IPS-NIHi7 (cell line): Measurements from ENCODE around the gene ITPR1.
A peak's percentile ranks its signal among the peaks of the same experiment; 100 is the strongest.

Experiments used
- DNase-seq: peaks from one replicate; pipeline ENCODE4 v3.0.0; 2012; ENCODE audit warnings: mixed read lengths; ENCODE audit errors: extremely low spot score

The ITPR1 gene

GRCh38 chr3:4718179-4718736, 225.1 kb downstream of the ITPR1 start:
- no peak for DNase-seq

DNA sequence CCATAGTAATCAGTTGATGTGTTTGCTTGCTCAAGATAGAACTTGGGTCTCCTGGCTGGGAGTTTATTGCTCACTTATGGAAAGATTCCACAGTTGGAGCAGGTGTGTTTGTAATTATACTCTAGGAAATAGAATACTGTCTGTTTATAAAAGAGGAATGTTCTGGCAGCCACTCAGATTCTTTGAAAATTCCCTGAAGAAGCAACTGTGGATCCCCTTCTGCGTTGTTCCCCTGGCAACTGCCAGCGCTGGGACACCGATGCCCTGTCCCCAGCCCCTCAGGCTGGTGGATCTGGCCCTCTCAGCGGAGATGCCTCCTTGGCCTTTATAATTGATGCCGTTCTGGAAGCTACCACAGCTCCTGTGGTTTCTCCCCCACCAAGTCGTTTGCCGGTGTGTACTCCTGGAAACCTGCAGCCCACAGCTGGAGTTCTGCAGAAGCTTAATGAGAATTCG, 225.9 kb downstream of the ITPR1 start:
- no peak for DNase-seq

DNA sequence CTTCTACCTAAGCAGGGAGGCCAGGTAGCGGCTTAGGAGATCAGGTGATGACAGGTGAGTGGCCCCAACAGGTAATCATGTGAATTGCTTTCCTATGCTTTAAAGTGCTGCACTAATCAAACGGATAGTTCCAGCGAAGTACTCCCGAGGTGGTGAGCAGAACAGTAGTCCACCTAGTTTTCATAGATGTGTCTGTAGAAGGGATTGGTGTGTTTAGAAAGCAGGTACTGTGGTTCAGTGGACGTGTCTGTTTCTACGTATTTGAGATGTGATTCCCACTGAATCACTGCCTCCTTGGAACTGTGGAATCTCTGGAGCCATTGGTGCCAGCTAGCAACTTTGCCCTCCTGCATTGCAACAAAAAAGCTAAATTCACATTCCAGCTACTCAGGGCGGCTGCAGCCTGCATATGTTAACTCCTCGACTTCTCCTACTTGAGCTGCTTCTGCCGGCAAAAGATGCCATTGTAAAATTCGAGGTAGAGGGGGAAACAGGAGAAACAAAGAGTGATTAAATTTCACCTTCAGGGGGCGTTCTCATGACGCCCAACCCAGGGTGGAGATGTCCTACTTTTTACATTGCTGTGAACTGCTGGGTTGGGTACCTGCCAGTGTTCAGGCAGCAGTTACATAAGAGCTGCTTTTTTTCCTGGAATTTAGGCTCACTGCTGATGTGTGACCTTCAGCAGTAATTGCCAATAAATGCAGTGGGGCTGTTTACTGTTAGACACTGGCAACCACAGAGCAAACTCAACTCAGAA, 227.3 kb downstream of the ITPR1 start:
- peak; percentile 68 for DNase-seq

GRCh38 chr3:4721511-4721911, 228.4 kb downstream of the ITPR1 start:
- DNase-seq = no peak

DNA sequence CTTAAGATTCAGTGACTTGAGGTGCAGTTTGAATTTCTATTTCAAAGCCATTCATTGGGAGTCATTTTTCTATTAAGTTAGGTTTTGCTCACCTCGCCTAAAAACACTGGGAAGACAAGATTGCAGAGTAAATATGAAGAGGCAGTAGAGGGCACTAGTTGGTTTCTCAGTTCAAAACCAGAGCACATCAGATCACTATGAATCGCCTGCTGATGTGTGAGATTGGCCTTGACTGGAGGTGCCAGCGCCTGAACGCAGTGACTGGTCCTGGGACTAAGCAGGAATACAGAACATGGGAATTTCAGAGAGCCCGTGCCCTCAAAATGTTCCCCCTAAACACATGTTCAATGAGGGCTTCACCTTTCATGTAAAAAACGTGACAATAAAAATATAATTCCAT, 229.0 kb downstream of the ITPR1 start:
- peak; percentile 63 for DNase-seq

- no peak for DNase-seq
Observed at GRCh38 chr3:4724051-4724629, 231.0 kb downstream of the ITPR1 start.

GRCh38 chr3:4726549-4726948, 233.4 kb downstream of the ITPR1 start:
- no peak for DNase-seq

DNA sequence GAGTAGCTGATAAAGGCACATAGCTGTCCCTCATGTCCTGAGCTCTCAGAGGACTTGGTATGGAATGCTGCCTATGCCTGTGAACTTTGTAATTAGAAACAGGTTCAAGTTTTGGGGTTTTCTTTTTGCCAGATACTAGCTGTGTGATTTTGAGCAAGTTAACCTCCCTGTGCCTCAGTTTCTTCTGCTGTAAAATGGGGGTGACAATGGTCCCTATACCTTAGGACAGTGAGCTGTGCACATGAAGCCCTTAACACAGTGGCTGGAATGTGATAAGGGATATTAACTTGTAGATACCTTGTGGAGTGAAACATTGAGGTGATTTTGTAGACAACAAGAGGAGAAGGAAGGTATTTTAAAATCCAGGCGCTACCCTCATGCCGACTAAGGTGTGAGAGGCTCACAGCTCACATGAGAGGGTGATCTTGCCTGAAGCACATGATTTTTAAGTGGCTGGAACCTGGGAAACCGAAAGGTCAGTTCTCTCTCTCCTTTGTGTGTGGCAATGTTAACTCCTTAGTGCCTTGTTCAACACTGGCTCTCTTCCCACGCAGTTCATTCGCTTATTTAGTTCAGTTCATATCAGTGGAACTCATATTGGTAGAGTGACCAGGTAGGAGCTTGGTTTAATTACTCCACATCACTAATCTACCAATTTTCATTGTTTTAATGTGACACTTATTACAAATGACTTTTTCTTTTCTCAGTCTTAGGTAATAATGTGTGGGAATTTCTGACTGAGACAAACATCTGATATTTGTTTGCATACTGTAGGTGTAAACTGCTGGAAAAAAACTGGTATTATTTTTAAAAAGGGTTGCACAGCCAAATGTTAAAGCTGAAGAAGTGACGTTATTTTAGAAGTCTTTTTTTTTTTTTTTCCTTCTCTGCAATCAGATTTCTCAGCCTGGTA, 236.2 kb downstream of the ITPR1 start:
- no peak for DNase-seq

DNA sequence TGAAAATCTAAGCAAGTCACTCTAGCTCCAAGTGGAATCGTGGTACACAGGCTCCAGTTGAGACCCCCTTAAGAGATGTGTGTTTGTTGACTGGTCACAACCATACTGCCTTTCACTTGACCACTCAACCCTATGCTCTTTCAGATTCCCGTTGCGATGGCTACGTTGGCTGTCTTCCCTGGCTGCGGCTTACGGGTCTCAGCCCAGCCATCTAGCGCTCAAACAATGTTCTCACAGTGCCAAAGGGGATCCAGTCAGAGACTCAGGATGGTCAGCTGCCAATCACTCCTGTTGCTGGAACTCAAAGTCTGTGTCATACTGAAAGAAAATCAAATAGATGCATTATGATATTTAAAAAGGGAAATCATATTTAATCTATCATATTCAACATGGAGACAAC, 237.6 kb downstream of the ITPR1 start:
- DNase-seq = no peak

DNA sequence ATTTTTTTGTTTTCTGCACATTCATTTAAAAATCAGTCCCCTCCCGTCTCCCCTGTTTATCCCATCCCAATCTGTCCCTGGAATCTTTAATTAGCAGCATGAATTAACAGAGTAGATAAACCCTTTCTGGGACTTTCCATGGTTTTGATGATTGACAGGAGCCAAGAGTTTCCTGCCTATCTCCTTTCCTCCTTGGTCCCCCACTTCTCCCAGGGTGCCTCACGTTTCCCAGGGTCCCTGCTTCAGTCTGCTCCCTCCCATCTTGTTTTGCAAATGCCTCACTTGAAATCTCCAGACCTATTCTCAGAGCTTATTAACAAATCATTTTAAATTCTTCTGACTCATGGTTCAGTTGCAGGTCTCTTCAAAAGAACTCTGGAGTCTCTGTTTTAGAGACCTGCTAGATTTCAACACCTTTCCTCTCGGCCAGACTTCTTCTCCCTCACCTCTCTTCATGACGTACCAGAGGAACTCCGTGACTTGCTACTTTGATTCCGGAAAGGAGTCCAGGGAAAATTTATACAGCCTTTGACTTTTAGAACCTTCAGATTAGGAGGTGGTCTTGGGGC, 238.5 kb downstream of the ITPR1 start:
- DNase-seq = no peak

DNA sequence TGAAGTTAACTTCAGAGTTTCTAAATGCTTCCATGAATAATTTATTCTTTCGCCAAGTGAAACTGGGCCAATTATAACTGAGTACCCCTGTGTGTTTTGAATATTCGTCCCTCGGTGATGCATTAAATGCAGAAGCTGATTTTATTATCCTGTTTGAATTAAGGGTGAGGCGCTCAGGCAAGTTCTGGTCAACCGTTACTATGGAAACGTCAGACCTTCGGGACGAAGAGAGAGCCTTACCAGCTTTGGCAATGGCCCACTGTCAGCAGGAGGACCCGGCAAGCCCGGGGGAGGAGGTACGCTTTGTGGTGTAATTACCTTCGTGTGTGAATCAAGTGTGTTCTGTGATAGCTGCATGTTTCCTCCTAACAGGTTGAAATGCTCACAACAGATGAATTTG, 239.8 kb downstream of the ITPR1 start:
- no peak for DNase-seq

DNA sequence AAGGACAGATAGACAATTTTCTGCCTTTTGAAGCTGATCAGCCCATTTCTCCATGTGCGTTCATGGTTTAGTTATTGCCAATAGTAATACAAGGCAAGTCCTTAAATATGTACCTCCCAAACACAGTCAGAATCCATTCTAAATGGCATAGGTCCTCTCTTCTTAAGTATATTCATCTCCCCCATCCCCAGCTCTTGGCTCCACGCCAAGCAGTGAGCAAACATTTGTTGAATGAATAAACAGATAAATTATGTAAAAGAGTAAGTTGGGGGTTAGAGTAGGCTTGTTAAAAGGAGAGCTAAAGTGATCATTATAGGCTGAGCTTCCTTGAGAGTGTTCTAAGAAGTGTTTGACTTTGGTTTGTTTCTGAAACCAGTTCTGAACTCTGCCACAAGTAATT, 241.3 kb downstream of the ITPR1 start:
- DNase-seq = no peak

DNA sequence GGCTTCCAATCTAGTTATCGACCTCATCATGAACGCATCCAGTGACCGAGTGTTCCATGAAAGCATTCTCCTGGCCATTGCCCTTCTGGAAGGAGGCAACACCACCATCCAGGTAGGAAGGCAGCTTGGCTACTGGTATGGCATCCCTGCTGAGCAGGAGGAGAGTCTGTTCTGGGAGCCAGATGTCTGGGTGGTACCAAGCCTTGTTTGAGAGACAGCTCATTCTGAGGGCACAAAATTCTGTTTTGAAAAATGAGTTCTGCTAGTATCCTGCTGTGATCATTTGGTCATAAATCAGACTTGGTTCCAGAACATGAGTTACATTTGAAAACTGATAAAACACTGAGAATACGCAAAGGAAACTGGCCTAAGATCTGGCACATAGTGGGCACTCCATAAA, 242.1 kb downstream of the ITPR1 start:
- DNase-seq = no peak

DNA sequence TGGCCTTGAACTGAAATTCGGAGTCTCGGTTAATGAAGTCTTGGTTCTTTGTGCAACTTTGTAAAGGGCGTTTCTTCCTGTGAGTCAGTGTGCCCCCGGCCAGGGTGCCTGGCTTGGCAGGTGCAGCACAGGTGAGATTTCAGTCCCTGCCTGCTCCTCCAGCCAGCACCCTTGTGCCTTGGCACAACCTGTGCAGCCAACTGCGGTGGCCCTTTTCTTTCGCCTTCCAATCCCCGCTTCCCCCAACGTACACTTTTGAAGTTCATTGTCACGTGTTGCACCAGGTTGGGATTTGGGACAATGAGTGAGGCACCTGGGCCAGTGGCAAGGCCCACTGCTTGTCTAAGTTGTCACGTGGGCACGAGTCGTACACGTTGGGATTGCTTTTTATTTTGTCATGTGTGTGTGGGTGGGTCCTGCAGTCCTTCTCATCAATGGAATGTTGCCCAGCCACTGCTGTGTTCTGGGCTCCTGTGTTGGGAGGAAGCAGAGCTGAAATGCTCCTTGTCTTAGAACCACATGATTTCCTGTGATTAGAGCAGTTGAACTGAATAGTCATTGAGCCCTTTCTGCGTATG, 243.2 kb downstream of the ITPR1 start:
- no peak for DNase-seq

- DNase-seq = no peak
Observed at GRCh38 chr3:4738737-4739274, 245.7 kb downstream of the ITPR1 start.

GRCh38 chr3:4739289-4740236, 246.4 kb downstream of the ITPR1 start:
- no peak for DNase-seq

DNA sequence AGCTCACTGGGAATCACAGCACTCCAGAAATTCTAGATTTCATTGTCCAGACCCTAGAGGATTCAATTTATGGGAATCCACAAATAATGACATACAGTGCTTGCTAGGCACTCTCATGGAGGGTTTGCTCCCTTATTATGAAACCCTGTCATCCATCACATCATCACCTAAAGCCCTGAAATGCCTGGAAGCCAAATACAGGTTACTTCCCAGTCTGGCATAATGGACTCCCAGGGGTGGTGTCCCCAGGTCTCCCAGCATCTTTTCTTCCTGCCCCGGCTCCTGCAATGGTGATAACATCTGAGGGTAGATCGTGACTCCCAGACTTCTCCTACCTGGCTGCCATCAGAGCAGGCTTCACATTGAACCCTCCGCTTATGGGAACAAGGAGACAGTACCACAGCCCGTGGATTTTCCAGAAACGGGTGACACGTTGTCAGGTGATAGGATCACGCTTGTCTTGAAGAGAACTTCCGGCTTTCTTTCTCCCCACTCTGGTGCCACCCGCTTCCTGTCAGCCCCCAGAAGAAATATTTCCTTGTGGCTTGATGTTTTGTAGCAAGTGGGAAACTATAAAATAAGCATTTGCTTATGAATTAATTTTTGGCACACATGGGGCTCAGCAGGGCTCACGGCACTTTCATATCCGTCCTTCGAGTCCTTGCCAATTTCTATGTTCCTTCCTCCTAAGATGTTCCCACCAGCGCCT, 247.4 kb downstream of the ITPR1 start:
- DNase-seq = no peak

GRCh38 chr3:4741106-4741403, 247.9 kb downstream of the ITPR1 start:
- DNase-seq = no peak

- DNase-seq = no peak
Observed at GRCh38 chr3:4741404-4742307, 248.5 kb downstream of the ITPR1 start.
